GM12864 (cell line): ENCODE measurements around the gene PTGIS.
A peak's percentile ranks its signal among the peaks of the same experiment; 100 is the strongest.

Source experiments
- DNase-seq: peaks from one replicate; pipeline ENCODE4 v3.0.0-alpha.2; 2011; ENCODE audit warnings: low read depth
- H3K4me3 ChIP-seq: 2 replicates; pipeline ENCODE4 v1.5.1; 2011; ENCODE audit warnings: mild to moderate bottlenecking, low read depth, low read length, control low read depth
- TF ChIP-seq, protein P1 (sequence below): IDR thresholded peaks from 2 replicates; pipeline ENCODE4 v1.5.1; 2011; ENCODE audit warnings: low read depth, mild to moderate bottlenecking, moderate library complexity, low read length, control low read depth, inconsistent platforms; ENCODE audit errors: missing control alignments

The PTGIS gene

DNA sequence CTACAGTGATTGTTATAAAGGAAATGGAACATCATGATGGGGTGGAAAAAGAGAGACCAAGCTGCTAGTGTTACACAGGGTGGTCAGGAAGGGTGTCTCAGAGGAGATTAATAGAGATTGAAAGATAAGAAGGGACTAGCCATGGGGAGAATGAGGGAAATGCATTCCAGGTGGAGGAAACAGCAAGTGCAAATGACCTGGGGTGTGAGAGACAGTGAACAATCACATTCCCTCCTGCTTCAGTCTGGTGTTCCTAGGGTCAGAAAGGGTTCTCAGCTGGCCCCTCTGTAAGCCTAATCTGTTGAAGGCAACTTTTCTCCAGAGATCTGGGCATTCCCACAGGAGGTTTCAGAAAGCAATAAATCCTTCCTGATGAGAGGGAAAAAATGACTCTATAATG, 81.9 kb downstream of the PTGIS start:
- TF ChIP-seq, protein P1, sequence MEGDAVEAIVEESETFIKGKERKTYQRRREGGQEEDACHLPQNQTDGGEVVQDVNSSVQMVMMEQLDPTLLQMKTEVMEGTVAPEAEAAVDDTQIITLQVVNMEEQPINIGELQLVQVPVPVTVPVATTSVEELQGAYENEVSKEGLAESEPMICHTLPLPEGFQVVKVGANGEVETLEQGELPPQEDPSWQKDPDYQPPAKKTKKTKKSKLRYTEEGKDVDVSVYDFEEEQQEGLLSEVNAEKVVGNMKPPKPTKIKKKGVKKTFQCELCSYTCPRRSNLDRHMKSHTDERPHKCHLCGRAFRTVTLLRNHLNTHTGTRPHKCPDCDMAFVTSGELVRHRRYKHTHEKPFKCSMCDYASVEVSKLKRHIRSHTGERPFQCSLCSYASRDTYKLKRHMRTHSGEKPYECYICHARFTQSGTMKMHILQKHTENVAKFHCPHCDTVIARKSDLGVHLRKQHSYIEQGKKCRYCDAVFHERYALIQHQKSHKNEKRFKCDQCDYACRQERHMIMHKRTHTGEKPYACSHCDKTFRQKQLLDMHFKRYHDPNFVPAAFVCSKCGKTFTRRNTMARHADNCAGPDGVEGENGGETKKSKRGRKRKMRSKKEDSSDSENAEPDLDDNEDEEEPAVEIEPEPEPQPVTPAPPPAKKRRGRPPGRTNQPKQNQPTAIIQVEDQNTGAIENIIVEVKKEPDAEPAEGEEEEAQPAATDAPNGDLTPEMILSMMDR = no peak
- no peak for DNase-seq
- H3K4me3 ChIP-seq = no peak overlapping the region

- TF ChIP-seq, protein P1 = no peak
- no peak for DNase-seq
- H3K4me3 ChIP-seq = no peak overlapping the region
These were observed 82.4 kb downstream of the PTGIS start for GRCh38 chr20:49485563-49485962.

GRCh38 chr20:49484180-49485140, 83.5 kb downstream of the PTGIS start:
- H3K4me3 ChIP-seq = peak overlapping the region; percentile 22; the same call in 1 of the 2 replicates
- TF ChIP-seq, protein P1 = peak; percentile 66
- no peak for DNase-seq

DNA sequence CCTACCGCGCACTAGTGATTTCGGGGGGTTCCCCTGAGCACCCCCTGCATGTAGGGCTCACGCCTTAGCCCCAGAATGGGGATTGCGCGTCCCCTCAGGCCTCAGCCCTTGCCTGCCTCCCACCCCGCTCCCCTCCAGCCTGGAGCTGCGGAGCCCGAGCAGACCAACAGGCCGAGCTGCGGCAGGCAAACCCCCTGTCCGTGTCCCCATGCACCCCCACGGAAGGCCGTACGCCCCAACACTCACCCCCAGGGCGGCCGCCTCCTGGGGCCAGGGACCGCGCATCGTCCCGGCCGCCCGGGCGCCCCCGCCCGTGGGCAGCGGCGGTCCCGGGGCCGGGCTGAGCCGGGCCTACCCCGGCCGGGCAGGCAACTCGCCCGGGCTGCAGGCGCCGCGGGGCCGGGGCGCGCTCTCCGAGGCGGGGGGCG, 84.2 kb downstream of the PTGIS start:
- TF ChIP-seq, protein P1 = no peak
- H3K4me3 ChIP-seq = no peak overlapping the region
- DNase-seq = no peak

DNA sequence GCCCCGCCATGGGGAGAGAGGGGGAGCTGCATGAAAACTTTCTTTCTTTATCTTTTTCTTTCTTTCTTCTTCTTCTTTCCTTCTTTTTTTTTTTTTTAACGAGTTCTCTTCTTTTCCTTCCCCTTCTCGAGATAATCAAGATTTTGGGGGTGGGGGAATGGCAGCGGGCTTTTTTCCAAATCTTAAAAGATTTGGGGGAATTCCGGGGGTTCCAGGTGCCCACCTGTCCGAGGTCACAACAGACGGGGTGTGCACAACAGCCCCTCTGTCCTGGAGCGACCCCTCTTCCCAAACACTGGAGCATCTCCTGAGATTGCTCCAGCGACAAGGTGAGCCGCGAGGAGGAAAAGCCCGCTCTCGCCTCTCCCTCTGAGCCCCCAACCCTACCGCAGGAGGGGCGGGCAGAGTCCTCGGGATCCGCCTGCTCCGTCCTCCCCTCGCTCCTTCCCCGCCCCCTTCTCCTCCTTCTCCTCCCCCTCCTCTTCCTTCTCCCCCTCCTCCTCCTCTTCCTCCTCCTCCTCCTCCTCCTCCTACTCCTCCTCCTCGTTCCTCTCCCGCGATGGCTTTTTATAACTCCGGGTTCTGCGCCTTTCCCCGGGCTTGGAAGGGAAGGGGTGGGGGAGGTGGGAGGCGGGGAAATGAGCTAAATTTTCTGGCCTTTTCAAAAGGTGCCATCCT, 84.8 kb downstream of the PTGIS start:
- no peak overlapping the region for H3K4me3 ChIP-seq
- DNase-seq = no peak
- TF ChIP-seq, protein P1 = no peak

DNA sequence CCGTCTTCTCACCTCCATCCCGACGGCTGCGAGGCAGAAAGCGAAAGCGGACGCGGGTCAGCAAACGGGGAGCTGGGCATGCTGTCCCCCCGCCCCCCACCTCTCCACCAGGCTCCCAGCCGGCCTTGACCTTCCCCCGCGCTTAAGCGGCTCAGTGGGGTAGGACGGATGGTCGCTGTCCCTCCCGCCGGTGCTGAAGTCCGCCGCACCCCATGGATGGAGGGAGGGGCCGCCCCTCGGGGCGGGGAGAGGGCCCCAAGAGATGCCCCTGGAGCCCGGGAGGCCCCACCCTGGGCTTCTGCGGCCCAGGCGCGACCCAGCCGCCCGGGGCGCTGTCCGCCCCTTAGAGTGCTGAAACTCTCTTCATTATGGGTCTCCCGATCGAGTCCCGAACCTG, 85.3 kb downstream of the PTGIS start, which contains the start of gene KCNB1:
Gene KCNB1, minus strand, starts transcription at position 48 of the 397 bp plus-strand sequence. CDS start 188 bp downstream, outside the sequence.
- no peak within 1 kb of the TSS for H3K4me3 ChIP-seq
- no peak for DNase-seq
- TF ChIP-seq, protein P1 = no peak
